Measurements from ENCODE around the gene NKTR. TPM values are rescaled to one million over a fixed set of nuclear protein-coding genes. Genes with fewer than 3 reads are reported as not detected.

The NKTR gene
- total RNA-seq, 2 experiments from 2014 or later = 90.2 to 154 TPM

DNA sequence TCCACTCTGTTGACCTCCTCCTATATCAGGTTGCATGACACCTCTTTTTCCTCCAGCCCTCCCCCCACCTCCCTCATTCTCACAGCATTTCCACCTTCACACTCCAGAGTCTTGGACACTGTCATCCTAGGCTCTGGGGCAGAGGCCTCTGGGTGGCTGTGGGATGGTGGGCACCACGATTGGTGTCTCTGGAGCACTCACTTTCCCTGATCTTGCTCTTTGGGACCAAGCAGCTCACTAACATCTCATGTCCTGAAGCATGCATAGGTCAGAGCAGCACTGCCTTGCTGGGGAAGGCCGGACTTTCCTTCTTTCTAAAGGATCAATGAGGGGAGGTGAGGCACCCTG is 67.9 kb downstream of the NKTR start:
- H2AFZ ChIP-seq (ENCODE audit: low read length) = no peak overlapping the region
- no peak for DNase-seq (ENCODE audit: low spot score)
- no peaks in the 10 kb centered on the region for H3K4me1 ChIP-seq (ENCODE audit: insufficient read depth, low read length, poor library complexity, severe bottlenecking)
- intact Hi-C loops (cut with micrococcal nuclease; ENCODE audit: unreplicated experiment) = no loop called here
- no peak overlapping the region for H3K4me2 ChIP-seq (ENCODE audit: low read length)
- BruUV-seq (replicated peaks) = no TSS peak
- no peak for TF ChIP-seq EZH2phosphoT487 (IDR thresholded peaks at IDR 0.05; ENCODE audit: borderline replicate concordance, low read depth, low read length)
- TF ChIP-seq, protein P1, sequence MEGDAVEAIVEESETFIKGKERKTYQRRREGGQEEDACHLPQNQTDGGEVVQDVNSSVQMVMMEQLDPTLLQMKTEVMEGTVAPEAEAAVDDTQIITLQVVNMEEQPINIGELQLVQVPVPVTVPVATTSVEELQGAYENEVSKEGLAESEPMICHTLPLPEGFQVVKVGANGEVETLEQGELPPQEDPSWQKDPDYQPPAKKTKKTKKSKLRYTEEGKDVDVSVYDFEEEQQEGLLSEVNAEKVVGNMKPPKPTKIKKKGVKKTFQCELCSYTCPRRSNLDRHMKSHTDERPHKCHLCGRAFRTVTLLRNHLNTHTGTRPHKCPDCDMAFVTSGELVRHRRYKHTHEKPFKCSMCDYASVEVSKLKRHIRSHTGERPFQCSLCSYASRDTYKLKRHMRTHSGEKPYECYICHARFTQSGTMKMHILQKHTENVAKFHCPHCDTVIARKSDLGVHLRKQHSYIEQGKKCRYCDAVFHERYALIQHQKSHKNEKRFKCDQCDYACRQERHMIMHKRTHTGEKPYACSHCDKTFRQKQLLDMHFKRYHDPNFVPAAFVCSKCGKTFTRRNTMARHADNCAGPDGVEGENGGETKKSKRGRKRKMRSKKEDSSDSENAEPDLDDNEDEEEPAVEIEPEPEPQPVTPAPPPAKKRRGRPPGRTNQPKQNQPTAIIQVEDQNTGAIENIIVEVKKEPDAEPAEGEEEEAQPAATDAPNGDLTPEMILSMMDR (conservative IDR thresholded peaks at IDR 0.05; ENCODE audit: low read length) = no peak
- H3K36me3 ChIP-seq (ENCODE audit: insufficient read depth, low read length) = no peaks in the 10 kb centered on the region
- no peaks in the 10 kb centered on the region for H3K9me2 ChIP-seq (ENCODE audit: insufficient read depth, low read length)
- H3K27ac ChIP-seq (ENCODE audit: low read depth, low read length, poor library complexity, severe bottlenecking) = no peak overlapping the region
- ChIA-PET CTCF (ENCODE audit: unreplicated experiment) (no interaction called here), POLR2A (no interaction called here)
- H3K79me2 ChIP-seq (ENCODE audit: insufficient read depth, low read depth, low read length) = no peaks in the 10 kb centered on the region
- no peak overlapping the region for H3K4me3 ChIP-seq (ENCODE audit: low read depth, low read length, poor library complexity, severe bottlenecking)
- no peaks in the 10 kb centered on the region for H4K20me1 ChIP-seq (ENCODE audit: insufficient read depth, low read length)
- no peaks in the 10 kb centered on the region for H3K9me3 ChIP-seq (ENCODE audit: low read length)

GRCh38 chr3:42668793-42669217 is 68.3 kb downstream of the NKTR start:
- no peak overlapping the region for H3K4me2 ChIP-seq (ENCODE audit: low read length)
- H3K9me3 ChIP-seq (ENCODE audit: low read length) = no peaks in the 10 kb centered on the region
- H2AFZ ChIP-seq (ENCODE audit: low read length) = no peak overlapping the region
- no peaks in the 10 kb centered on the region for H3K4me1 ChIP-seq (ENCODE audit: insufficient read depth, low read length, poor library complexity, severe bottlenecking)
- no peaks in the 10 kb centered on the region for H3K79me2 ChIP-seq (ENCODE audit: insufficient read depth, low read depth, low read length)
- CTCF ChIA-PET (ENCODE audit: unreplicated experiment) = no interaction called here
- H3K36me3 ChIP-seq (ENCODE audit: insufficient read depth, low read length) = no peaks in the 10 kb centered on the region
- no TSS peak for BruUV-seq (replicated peaks)
- no peak for TF ChIP-seq EZH2phosphoT487 (IDR thresholded peaks at IDR 0.05; ENCODE audit: borderline replicate concordance, low read depth, low read length)
- TF ChIP-seq, protein P1 (conservative IDR thresholded peaks at IDR 0.05; ENCODE audit: low read length) = no peak
- no peak overlapping the region for H3K4me3 ChIP-seq (ENCODE audit: low read depth, low read length, poor library complexity, severe bottlenecking)
- intact Hi-C loops (cut with micrococcal nuclease; ENCODE audit: unreplicated experiment) = no loop called here
- no peaks in the 10 kb centered on the region for H3K9me2 ChIP-seq (ENCODE audit: insufficient read depth, low read length)
- POLR2A ChIA-PET = no interaction called here
- H4K20me1 ChIP-seq (ENCODE audit: insufficient read depth, low read length) = no peaks in the 10 kb centered on the region
- no peak for DNase-seq (ENCODE audit: low spot score)
- H3K27ac ChIP-seq (ENCODE audit: low read depth, low read length, poor library complexity, severe bottlenecking) = no peak overlapping the region

DNA sequence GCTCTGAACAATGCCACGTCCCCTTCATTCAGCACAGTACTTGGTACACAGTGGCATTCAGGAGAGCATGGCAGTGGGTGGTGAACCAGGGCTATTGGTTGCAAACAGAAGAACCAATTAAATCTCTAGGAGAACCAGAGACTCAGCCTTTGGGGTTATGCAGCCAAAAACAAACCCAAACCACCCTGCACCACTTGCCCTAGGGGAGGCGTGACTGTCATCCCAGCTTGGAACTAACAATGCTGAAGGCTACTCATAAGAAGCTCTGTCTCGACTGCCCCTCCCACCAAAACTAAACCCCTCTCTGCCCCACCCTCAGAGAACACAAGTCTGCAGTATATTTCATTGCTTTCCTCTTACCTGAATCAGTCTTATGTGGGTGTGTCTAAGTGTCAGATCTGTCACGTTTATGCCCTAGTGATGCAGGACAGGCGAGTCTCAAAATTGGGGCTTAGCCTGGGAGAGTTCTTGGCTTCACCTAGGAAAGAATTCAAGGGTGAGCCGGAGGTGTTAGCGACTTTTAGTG is 69.6 kb downstream of the NKTR start:
- intact Hi-C loops (cut with micrococcal nuclease; ENCODE audit: unreplicated experiment) = no loop called here
- no peaks in the 10 kb centered on the region for H3K4me1 ChIP-seq (ENCODE audit: insufficient read depth, low read length, poor library complexity, severe bottlenecking)
- no peaks in the 10 kb centered on the region for H3K9me3 ChIP-seq (ENCODE audit: low read length)
- no TSS peak for BruUV-seq (replicated peaks)
- H2AFZ ChIP-seq (ENCODE audit: low read length) = no peak overlapping the region
- no peak overlapping the region for H3K27ac ChIP-seq (ENCODE audit: low read depth, low read length, poor library complexity, severe bottlenecking)
- H4K20me1 ChIP-seq (ENCODE audit: insufficient read depth, low read length) = no peaks in the 10 kb centered on the region
- CTCF ChIA-PET (ENCODE audit: unreplicated experiment) = interaction anchor here (0.6 to 1.0 kb wide), 2 partner anchors 42 to 255 kb away, joined by 3 read pairs; no protein-coding TSS in a partner anchor
- DNase-seq (ENCODE audit: low spot score) = no peak
- H3K36me3 ChIP-seq (ENCODE audit: insufficient read depth, low read length) = no peaks in the 10 kb centered on the region
- no peaks in the 10 kb centered on the region for H3K79me2 ChIP-seq (ENCODE audit: insufficient read depth, low read depth, low read length)
- TF ChIP-seq EZH2phosphoT487 (IDR thresholded peaks at IDR 0.05; ENCODE audit: borderline replicate concordance, low read depth, low read length) = no peak
- TF ChIP-seq, protein P1 (conservative IDR thresholded peaks at IDR 0.05; ENCODE audit: low read length) = no peak
- H3K9me2 ChIP-seq (ENCODE audit: insufficient read depth, low read length) = no peaks in the 10 kb centered on the region
- POLR2A ChIA-PET = no interaction called here
- H3K4me3 ChIP-seq (ENCODE audit: low read depth, low read length, poor library complexity, severe bottlenecking) = no peak overlapping the region
- H3K4me2 ChIP-seq (ENCODE audit: low read length) = no peak overlapping the region
